GM21786 (cell line): ENCODE results near the gene COX14.
"Not testable (repeated sequence)": the region's sequence is repeated elsewhere in the genome, so short reads cannot be mapped to it uniquely, and the experiment has no call there.

Experiments
- ATAC-seq: cut with Tn5 transposase; IDR thresholded peaks from one replicate; pipeline ENCODE4 v1.9.1; 2021; ENCODE audit not compliant: unreplicated experiment

Gene COX14

GRCh38 chr12:50111693-50112455 is at the start of gene COX14:
Gene COX14, plus strand, starts transcription at chr12:50112236. Its CDS starts 7,808 bp downstream, at chr12:50120044.
- ATAC-seq, result peak; percentile 77

DNA sequence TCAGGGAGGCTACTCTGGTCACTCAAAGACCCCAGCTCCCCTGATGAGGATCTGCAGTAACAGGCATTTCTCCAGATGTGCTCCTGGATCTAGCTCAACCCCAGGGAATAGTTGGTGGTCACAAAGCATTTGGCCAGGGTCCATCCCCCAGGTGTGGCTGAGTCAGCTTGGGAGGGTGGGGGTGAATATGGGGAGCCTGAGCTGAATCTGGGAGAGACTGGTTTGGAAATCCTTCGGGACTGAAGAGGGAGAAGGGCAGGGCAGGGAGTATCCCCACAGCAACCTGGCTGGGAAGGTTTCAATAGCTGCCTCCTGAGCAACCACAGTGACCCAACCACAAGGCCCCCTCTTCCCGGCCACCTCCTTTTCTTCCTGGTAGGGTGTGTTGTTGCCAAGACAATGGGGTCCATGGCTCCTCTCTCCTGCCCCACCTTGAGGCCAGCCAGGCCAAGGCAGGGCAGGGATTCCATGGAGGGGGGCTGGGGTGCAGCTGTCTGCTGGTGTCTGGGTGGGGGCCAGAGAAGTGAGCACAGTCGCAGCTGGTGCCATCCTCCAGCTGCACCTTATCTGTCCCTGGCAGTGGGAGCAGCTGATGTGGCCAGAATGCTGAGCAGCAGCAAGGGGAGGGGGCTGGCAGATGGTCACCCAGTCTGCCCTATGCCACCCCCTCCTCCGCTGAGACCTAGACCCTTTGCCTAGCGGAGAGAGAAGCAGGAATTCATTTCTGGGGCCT is 49.1 kb upstream of the COX14 start:
- ATAC-seq, result no peak

DNA sequence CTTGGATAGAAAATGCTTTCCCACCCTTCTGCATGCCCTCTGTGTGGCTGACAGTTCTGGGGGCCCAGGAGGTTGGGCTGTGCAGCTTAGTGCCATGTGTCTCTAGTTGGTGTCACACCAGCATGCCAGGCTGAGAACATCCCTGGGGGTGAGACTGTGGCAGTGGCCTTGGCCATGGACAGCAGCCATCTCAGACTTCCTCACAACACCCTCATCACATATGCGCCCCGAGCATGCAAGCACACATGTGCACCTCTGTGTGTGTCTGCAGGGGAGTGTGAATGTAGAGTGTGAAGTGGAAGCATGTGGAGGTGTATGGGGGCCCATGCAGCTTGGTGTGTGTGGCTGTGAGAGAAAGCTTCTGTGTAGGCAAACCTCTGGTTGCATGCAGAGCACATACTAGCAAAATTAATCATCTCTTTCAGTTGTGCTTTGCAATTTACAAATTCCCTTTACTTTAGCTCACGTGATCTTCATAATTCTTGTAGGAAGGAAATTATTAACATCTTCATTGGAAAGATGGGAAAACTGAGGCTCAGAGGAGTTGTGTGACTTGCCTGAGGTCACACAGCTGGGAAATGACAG is 46.2 kb upstream of the COX14 start:
- no peak for ATAC-seq

DNA sequence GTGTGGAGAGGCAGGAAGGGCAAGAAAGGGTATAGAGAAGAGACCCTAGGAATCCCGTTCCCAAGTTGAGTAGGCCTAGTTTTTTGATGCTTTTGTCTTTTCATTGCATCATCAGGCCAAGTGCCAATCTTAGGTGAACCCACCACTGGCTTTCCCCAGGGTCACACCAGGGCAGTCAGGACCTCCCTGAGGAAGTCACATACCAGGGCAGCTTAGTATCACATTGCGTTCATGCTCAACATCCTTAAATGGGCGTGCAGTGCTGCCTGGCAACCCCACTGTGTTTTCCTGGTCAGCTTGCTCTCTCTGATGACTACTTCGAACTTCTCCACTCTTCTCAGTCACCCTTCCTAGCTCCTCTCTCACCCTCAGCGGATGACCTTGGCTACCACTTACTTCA is 45.6 kb upstream of the COX14 start:
- ATAC-seq, result no peak

GRCh38 chr12:50069069-50069468 is 43.0 kb upstream of the COX14 start:
- ATAC-seq, result no peak

DNA sequence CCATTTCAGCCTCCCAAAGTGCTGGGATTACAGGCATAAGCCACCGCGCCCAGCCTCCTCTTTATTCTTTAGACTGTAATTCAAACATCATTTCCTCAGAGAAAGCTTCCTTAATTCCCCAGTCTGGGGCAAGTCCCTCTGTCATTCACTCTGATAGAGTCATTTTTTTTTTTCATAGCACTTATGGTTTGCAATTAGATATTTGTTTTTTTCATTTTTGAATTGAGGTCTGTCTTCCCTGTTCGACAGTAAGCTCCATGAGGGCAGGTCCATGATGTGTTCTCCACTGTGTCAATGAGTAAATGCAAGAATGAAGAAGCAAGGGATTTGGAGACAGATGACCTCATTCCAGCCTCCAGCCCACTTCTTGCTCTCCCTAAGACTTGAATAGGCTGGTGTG is 42.5 kb upstream of the COX14 start:
- no peak for ATAC-seq

- ATAC-seq, result no peak
Measured at GRCh38 chr12:50070314-50071060, 41.5 kb upstream of the COX14 start.

- ATAC-seq, result no peak
Measured at GRCh38 chr12:50072198-50072907, 39.7 kb upstream of the COX14 start.

DNA sequence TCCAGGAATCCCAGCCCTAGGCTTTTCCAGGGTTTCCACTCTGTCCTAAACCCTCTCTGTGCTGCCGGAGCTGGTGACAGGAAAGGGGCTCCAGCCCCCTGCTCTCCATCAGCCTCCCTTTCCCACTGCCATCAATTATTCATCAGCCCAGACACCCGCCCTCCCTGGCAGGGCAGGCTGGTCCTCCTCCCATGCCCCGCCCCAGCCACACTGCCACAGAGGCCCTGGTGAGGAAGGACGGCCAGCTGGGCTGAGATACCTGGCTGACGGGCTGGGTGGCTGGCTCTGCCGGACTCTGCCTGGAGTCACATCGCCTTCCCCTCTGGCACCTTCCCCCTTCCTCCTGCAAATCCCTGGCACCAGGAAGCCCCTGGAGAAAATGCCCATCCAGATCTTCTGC is 38.8 kb upstream of the COX14 start:
- ATAC-seq, result no peak

DNA sequence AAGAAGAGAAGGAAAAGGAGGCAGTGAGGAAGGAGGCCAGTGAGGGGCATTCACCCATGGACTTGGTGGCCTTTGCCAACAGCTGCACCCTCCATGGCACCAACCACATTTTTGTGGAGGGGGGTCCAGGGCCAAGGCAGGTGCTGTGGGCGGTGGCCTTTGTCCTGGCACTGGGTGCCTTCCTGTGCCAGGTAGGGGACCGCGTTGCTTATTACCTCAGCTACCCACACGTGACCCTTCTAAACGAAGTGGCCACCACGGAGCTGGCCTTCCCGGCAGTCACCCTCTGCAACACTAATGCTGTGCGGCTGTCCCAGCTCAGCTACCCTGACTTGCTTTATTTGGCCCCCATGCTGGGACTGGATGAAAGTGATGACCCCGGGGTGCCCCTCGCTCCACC is 38.3 kb upstream of the COX14 start:
- ATAC-seq, result no peak

DNA sequence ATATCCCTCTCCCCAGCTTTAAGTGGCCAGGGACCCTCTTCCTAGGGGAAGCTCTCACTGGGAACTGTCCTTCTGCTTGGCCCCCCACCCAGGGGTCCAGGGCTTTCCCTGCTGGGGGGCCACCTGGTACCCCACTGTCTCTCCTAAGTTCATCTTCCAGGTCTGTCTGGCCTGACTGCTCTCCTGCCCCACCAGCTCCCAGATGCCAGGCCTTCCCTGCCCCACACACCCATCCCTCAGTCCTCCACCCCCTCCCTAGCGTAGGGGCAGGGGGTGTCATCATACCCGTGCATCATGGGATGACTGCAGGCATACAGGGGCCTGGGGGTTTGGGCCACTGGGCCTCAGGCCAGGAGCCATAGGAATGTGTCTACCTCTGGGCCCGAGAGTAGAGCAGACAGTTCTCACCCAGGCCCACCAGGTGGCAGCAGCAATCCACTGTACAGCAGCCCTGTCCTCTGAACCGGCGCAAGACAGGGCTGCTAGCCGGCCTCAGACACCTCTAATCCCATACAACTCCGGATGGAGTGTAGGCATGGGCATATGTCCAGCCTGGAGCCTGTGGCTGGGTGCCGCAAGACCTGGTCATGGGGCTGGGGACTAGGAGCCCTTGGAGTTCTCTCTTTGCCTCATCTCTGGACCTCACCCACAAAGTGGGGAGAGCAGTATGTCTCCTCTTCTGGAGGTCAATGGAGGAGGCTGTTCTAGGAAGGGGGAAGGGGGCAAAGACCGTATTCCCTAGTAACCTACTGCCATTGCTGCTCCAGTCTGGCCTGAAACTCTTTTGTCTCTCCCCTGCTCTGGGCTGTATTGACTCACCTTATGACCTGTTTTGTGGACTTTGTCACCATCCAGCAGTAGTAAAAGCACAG is 36.9 kb upstream of the COX14 start:
- peak; percentile 85 for ATAC-seq

DNA sequence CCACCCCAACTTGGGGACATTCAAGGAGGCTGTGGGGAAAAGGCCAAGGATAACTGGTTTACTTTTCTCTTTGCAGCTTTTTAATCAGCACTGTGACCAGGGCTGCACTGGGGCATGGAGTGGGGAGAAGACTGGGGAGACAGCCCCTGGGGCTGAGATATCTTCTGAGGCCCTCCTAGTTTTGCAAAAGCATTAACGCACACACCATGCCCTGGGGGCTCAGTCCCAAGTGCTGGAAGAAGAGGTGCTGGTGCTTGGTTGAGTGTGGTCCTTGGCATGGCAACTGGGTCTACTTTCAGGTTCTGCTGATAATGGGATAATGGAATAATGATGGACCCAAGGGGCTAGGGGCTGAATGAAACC is 36.2 kb upstream of the COX14 start:
- no peak for ATAC-seq

DNA sequence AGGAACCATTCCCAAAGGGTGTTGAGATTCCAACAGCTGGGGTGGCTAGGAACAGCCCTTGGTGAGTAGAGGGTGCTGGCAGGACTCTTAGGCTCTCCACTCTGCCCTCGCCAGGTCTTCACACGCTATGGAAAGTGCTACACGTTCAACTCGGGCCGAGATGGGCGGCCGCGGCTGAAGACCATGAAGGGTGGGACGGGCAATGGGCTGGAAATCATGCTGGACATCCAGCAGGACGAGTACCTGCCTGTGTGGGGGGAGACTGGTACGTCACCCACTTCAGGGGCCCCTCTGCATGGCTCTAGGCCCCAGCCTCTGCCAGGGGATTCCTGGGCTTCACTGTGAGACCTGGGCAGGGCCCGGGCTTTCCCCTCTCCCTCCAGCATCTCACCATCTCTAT is 34.9 kb upstream of the COX14 start:
- no peak for ATAC-seq

DNA sequence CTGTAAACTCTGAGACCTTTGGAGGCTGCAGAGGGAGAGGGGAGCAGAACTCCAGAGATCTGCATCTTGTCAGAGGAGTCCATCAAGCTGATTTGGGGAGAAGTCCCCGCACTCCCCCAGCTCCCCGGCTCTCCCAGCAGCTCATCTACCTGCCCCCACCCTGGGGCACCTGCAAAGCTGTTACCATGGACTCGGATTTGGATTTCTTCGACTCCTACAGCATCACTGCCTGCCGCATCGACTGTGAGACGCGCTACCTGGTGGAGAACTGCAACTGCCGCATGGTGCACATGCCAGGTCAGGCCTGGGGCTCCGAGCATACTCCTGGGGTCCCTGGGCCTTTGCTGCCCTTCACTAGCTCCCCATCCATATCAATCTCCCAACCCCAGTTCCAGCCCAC is 33.8 kb upstream of the COX14 start:
- ATAC-seq, result no peak

GRCh38 chr12:50079771-50080170 is 32.3 kb upstream of the COX14 start:
- no peak for ATAC-seq

- no peak for ATAC-seq
Measured at GRCh38 chr12:50081096-50081808, 30.8 kb upstream of the COX14 start.

DNA sequence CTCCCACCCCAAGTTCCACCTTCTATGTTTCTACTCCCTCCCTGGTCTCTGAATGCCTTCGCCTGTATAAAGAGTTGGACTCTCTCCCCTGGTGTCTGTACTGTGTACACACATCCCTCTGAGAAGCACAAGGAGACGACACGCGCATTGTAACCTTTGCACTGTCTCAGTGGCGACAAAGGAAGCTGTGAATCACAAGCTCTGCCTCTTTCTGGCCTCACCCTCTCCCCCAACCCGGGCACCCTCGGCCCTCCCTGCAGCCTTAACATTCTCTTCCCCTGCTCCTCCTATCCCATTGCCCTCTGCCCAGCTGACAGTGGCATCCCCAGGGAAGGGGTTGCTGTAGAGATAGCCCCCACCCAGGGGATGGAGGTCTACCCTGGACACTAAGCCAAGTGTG is 29.4 kb upstream of the COX14 start:
- ATAC-seq, result no peak

DNA sequence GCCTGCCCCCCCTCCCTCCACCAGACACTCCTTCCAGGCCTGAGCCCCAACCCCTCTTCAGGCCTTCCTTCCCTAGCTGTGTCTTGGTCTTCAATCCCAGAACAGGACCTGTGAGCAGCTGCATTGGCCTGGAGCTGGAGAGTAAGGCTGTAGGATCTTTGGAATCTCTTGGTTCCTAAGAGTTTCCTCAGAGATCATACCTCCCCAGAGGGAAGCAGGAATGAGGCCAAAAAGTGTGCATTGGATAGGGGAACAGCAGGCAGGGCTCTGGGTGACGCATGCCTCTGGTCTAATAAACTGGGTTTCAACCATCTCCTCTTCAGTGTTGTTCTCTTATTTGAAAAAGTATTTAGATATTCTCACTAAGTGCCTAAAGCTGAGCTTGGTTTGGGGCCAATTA is 28.7 kb upstream of the COX14 start:
- no peak for ATAC-seq

DNA sequence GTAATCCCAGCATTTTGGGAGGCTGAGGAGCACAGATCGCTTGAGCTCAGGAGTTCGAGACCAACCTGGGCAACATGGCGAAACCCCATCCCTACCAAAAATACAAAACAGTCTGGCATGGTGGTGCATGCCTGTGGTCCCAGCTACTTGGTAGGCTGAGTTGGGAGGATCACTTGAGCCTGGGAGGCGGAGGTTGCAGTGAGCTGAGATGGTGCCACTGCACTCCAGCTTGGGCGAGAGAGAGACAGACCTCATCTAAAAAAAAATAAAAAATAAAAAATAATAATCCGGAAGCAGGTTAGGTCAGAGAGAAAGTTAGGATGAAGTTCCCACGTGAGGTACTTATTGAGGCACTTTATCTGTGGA is 27.6 kb upstream of the COX14 start:
- ATAC-seq, result not testable (repeated sequence)
